Smooth muscle cell of trachea (primary cell): ENCODE data around the gene ZNF227. TPM values are rescaled to one million over a fixed set of nuclear protein-coding genes. Genes with fewer than 3 reads are reported as not detected.

ENCODE experiments used
- total RNA-seq: library from RNA; depleted of rRNA; stranded (reverse); fragments of >200 nt; gene quantifications from 2 replicates; pipeline ENCODE4 v1.2.1, GENCODE V29; 2014

The ZNF227 gene
- total RNA-seq = 32.3 and 34.8 TPM in 2 replicates

DNA sequence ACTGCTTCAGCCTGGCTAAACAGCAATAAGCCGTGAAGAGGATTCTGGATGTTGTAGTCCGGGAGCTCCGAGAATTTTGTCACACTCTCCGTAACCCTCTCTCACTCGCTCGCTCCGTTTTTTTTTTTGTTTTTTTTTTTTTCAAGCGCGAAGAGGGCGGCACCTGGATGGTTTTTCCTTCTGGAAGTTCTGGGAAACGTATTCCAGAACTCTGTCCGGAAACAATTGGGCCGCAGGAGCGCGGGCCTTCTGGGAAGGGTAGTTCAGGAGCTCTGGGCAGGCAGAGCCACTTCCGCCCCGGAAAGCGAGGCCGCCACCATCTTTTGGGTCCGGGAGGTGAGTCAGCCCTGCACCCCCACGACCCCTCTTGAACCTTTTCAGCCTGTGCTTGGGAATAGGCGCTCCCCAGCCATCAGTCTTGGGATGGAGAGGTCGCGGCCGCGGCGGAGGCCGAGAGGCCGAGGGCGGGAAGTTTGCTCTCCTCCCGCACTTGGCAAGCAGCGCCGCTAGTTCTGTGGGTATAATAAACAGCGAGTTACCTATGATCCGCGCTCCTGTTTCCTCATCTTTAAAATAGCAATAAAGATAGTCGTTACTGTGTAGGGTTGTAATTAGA is at the start of gene ZNF227:
Gene ZNF227 (plus strand): TSS at position 283 of the 616 bp plus-strand sequence. CDS start 5,261 bp downstream, outside the sequence.

DNA sequence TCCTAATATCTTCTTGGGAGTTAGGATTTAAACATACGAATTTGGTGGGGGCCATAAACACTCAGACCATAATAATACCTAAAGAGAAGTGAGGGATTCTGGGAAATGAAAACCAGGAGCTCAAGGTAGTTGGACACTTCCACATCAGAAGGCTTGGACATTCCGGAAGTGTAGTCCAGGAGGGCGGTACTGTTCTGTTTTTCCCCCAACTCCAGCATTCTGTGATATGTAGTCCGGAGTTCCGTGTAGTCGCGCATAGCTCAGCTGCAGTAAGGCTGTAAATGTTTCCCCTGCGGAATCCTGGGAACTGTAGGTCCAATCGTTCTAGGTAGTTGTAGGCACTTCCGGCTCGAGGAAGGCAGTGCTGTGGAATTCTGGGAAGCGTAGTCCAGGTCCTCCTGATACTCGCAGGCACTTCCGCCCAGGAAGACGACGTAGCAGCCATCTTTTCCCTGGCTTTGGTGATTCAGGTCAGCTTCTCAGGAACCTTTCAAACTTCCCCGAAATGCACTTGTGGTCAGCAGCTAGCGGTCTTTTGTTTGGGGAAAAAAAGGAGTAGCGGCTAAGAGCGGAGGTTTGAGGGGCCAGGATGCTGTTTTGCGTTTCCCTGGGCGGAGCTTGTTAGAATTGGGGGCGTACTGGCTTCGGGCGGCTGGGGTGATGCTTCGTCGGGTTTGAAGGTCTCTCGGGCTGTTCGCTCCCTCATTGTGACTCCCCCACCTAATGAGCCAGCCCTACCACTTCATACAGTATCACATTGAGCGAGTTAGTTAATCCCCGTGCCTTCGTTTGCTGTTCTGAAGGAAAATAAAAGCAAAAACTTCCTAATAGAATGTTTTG is 47.4 kb upstream of the ZNF227 start, which contains the start of gene ZNF226:
Gene ZNF226 (plus strand): TSS at position 428 of the 840 bp plus-strand sequence. CDS start 4,981 bp downstream, outside the sequence.

Other genes starting within 250 kb of the ZNF227 start
- 8.6 and 10.9 TPM in 2 replicates for gene ZNF155, start 228.3 kb upstream of the ZNF227 start, total RNA-seq
- 3.8 and 4.8 TPM in 2 replicates for gene ZNF230, start 209.6 kb upstream of the ZNF227 start, total RNA-seq
- gene ZNF222, start 187.2 kb upstream of the ZNF227 start, total RNA-seq = 4.8 and 8.1 TPM in 2 replicates
- gene ZNF223, start 160.5 kb upstream of the ZNF227 start, total RNA-seq = 6.3 and 9.3 TPM in 2 replicates
- gene ZNF284, start 140.4 kb upstream of the ZNF227 start, total RNA-seq = 3.3 and 3.8 TPM in 2 replicates
- 27.8 and 30.1 TPM in 2 replicates for gene ZNF224, start 118.2 kb upstream of the ZNF227 start, total RNA-seq
- gene ZNF225, start 99.1 kb upstream of the ZNF227 start, total RNA-seq = 6.1 and 9.3 TPM in 2 replicates
- gene ZNF234, start 71.0 kb upstream of the ZNF227 start, total RNA-seq = 10.8 and 12.2 TPM in 2 replicates
- 17.9 and 21.8 TPM in 2 replicates for gene ZNF226, start 47.4 kb upstream of the ZNF227 start, total RNA-seq
- gene ZNF233, start 47.4 kb downstream of the ZNF227 start, total RNA-seq = 1.9 and 2.6 TPM in 2 replicates
- gene ZNF235, start 92.5 kb downstream of the ZNF227 start, total RNA-seq = 4.5 and 6.5 TPM in 2 replicates
- gene ZNF112, start 144.1 kb downstream of the ZNF227 start, total RNA-seq = 7.9 and 9.6 TPM in 2 replicates
- gene ZNF285, start 189.1 kb downstream of the ZNF227 start, total RNA-seq = 4.0 and 9.5 TPM in 2 replicates
- 14.1 and 15.2 TPM in 2 replicates for gene ZNF229, start 235.9 kb downstream of the ZNF227 start, total RNA-seq